GM12878 (cell line): ENCODE results near the gene IL34. TPM values are rescaled to one million over a fixed set of nuclear protein-coding genes. Genes with fewer than 3 reads are reported as not detected.

Source experiments
- ATAC-seq: fragments of 200-7000 bp; cut with Tn5 transposase; 3 replicates; pipeline ENCODE4 v1.9.1; 2020; ENCODE audit warnings: mild to moderate bottlenecking, moderate library complexity
- BruUV-seq: library from RNA; stranded (reverse); fragments of 400-500 nt; replicated peaks from 2 replicates; lab custom pipeline; 2021; lab: Mats Ljungman, UMichigan
- CTCF ChIA-PET: fragments of 300-600 bp; sonication (Branson Sonifier 250); formaldehyde crosslinking; extraction: SDS; loops from one replicate; lab custom pipeline; 2021; ENCODE audit warnings: inconsistent platforms; lab: Yijun Ruan, JAX
- POLR2A ChIA-PET: fragments of 350-600 bp; formaldehyde crosslinking; extraction: SDS; loops from one replicate; lab custom pipeline; 2021; ENCODE audit warnings: inconsistent platforms; lab: Charles Lee
- RAD21 ChIA-PET: fragments of 300-600 bp; sonication (Branson Sonifier 250); formaldehyde crosslinking; loops from one replicate; lab custom pipeline; 2023; ENCODE audit warnings: antibody characterized with exemption; ENCODE audit not compliant: unreplicated experiment; lab: Charles Lee
- SMC1A ChIA-PET: fragments of 300-600 bp; sonication (Branson Sonifier 250); formaldehyde crosslinking; loops from one replicate; lab custom pipeline; 2023; ENCODE audit not compliant: unreplicated experiment, uncharacterized antibody; lab: Charles Lee
- DNase-seq: peaks from one replicate; pipeline ENCODE4 v3.0.0-alpha.2; 2011; ENCODE audit warnings: low read depth, low spot score
- FAIRE-seq: peaks from 3 replicates; lab custom pipeline; 2011; peaks lifted over from hg19 to GRCh38; lab: Jason Lieb, UNC
- H2AFZ ChIP-seq: 2 replicates; pipeline ENCODE4 v1.6.0; 2011; ENCODE audit warnings: low read depth, low read length, control low read depth; ENCODE audit not compliant: control insufficient read depth
- H3K27ac ChIP-seq: 2 replicates; pipeline ENCODE4 v1.5.1; 2011; ENCODE audit warnings: control low read depth; ENCODE audit not compliant: control insufficient read depth, insufficient read depth
- H3K27me3 ChIP-seq, 2 experiments: replicated peaks in 1 of 2; 2 replicates each; pipeline versions ENCODE4 v1.6.0 to v1.6.1; 2011; ENCODE audit warnings: low read length in 1 of 2; ENCODE audit not compliant: control insufficient read depth in 2 of 2, insufficient read depth in 2 of 2
- H3K36me3 ChIP-seq, 2 experiments: 2 replicates each; pipeline ENCODE4 v1.5.1; 2011; ENCODE audit warnings: low read length in 1 of 2; ENCODE audit not compliant: control insufficient read depth in 2 of 2, insufficient read depth in 2 of 2
- H3K4me1 ChIP-seq: 2 replicates; pipeline ENCODE4 v1.6.1; 2011; ENCODE audit warnings: mild to moderate bottlenecking, low read length, moderate library complexity, mixed read lengths; ENCODE audit not compliant: control insufficient read depth, insufficient read depth
- H3K4me2 ChIP-seq: 2 replicates; pipeline ENCODE4 v1.6.0; 2011; ENCODE audit warnings: control low read depth; ENCODE audit not compliant: control insufficient read depth, insufficient read depth
- H3K4me3 ChIP-seq: fragments of 200-600 bp; sonication (generic); 2 replicates; pipeline ENCODE4 v1.5.1; 2016
- H3K79me2 ChIP-seq: 2 replicates; pipeline ENCODE4 v1.6.0; 2011; ENCODE audit warnings: low read length; ENCODE audit not compliant: control insufficient read depth, insufficient read depth
- H3K9ac ChIP-seq: 2 replicates; pipeline ENCODE4 v1.8.0; 2011; ENCODE audit warnings: low read length, control low read depth, mixed read lengths; ENCODE audit not compliant: control insufficient read depth, insufficient read depth
- H3K9me3 ChIP-seq: replicated peaks from 3 replicates; pipeline ENCODE4 v1.5.1; 2011; ENCODE audit warnings: mild to moderate bottlenecking, low read length; ENCODE audit not compliant: control insufficient read depth, insufficient read depth
- H4K20me1 ChIP-seq: 2 replicates; pipeline ENCODE4 v1.6.0; 2011; ENCODE audit not compliant: control insufficient read depth, insufficient read depth
- CBFB ChIP-seq: IDR thresholded peaks from 2 replicates; pipeline ENCODE4 v1.6.1; 2016; ENCODE audit warnings: antibody characterized with exemption, low read depth
- CREM ChIP-seq: IDR thresholded peaks from 2 replicates; pipeline ENCODE4 v1.6.1; 2014; ENCODE audit warnings: antibody characterized with exemption, low read depth
- DPF2 ChIP-seq: fragments of 450-650 bp; IDR thresholded peaks from 2 replicates; pipeline ENCODE4 v1.6.1; 2017; ENCODE audit warnings: mild to moderate bottlenecking
- GABPA ChIP-seq: IDR thresholded peaks from 2 replicates; pipeline ENCODE4 v1.6.1; 2014; ENCODE audit warnings: antibody characterized with exemption, low read depth, mild to moderate bottlenecking, inconsistent platforms
- NFXL1 ChIP-seq: fragments of 450-650 bp; IDR thresholded peaks from 2 replicates; pipeline ENCODE4 v1.6.1; 2017; ENCODE audit warnings: antibody characterized with exemption, mild to moderate bottlenecking, borderline replicate concordance
- POLR2AphosphoS2 ChIP-seq: IDR thresholded peaks from 2 replicates; pipeline ENCODE4 v1.6.1; 2011; ENCODE audit warnings: low read depth, mild to moderate bottlenecking, low read length, improper control_type of control experiment, moderate library complexity
- RAD51 ChIP-seq: fragments of 450-650 bp; IDR thresholded peaks from 2 replicates; pipeline ENCODE4 v1.6.1; 2016; ENCODE audit warnings: moderate library complexity, mild to moderate bottlenecking, inconsistent platforms
- SMAD5 ChIP-seq: IDR thresholded peaks from 2 replicates; pipeline ENCODE4 v1.6.1; 2016; ENCODE audit warnings: antibody characterized with exemption, low read depth
- TBL1XR1 ChIP-seq: IDR thresholded peaks from 2 replicates; pipeline ENCODE4 v1.6.1; 2012; ENCODE audit warnings: low read depth, low read length, improper control_type of control experiment
- WGBS: methylation state at CpG from one replicate; pipeline ENCODE4 v1.1.6; 2016; ENCODE audit warnings: low lambda C conversion rate; ENCODE audit not compliant: insufficient replicate concordance, insufficient coverage; ENCODE audit errors: missing lambda C conversion rate; 5-methylcytosine and 5-hydroxymethylcytosine counted together
- in situ Hi-C: fragments of 300-500 bp; cut with MboI; formaldehyde crosslinking; loops from 9 replicates; pipeline ENCODE4 v1.14.3; 2018; ENCODE audit warnings: mixed read lengths
- intact Hi-C: fragments of 100-400 bp; cut with micrococcal nuclease; formaldehyde crosslinking; loops from one replicate; pipeline ENCODE4 v1.14.2; 2022; ENCODE audit not compliant: unreplicated experiment
- polyA plus RNA-seq, 11 experiments: library from polyadenylated mRNA; depleted of rRNA in 4 of 11; unstranded in 6 of 11; stranded (reverse) in 5 of 11; fragments of >200 nt; fragmentation: Nextera tagmentation in 4 of 11; fragmentation: Illumina TruSeq in 1 of 11; extraction: Ambion mirVana in 4 of 11; extraction: Trizol in 1 of 11; gene quantifications; 1 replicate in 1 of 11; 2 replicates in 10 of 11; pipeline versions ENCODE4 v1.2.1 to v1.2.3, GENCODE V29; 2011 to 2016; ENCODE audit warnings: inconsistent platforms in 2 of 11, missing spikeins in 2 of 11, low read depth in 1 of 11
- total RNA-seq, 4 experiments: library from RNA; depleted of rRNA in 3 of 4; stranded (reverse); fragments of >200 nt in 3 of 4; fragmentation: Illumina TruSeq in 1 of 4; extraction: Trizol in 1 of 4; gene quantifications; 2 replicates each; pipeline versions ENCODE4 v1.2.1 to v1.2.3, GENCODE V29; 2013 to 2021
- TF ChIP-seq, protein P1 (sequence below): IDR thresholded peaks from 2 replicates; pipeline ENCODE4 v1.6.1; 2011; ENCODE audit warnings: low read depth, mild to moderate bottlenecking, low read length, moderate library complexity, borderline replicate concordance; ENCODE audit errors: extremely low read depth
- TF ChIP-seq, protein P2 (sequence below): fragments of 450-650 bp; IDR thresholded peaks from 2 replicates; pipeline ENCODE4 v1.6.1; 2017; ENCODE audit warnings: mild to moderate bottlenecking, low read depth, inconsistent platforms; ENCODE audit not compliant: poor library complexity, severe bottlenecking

Gene IL34
- total and polyA plus RNA-seq, 10 of the 15 experiments (the other 5 are each of a cell fraction or from before 2014, with no cell fraction given): 0.27 to 0.40 TPM; not detected in 8

DNA sequence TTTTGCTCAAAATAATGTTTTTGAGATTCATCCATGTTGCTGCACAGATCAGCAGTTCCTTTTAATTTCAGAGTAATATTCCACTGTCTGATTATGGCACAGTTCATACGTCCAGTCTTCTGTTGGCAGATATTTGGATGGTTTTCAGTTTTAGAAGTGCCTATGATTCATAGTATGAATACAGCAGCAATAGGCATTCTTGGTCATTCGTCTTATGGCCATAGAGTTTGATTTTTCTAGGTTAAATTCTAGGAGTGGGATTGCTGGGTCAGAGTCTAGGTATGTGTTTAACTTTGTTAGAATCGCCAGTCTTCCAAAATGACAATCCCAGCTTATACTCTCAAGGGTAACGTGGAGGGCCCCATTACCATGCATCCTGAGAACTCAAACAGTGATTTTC lies 11.5 kb upstream of the IL34 start:
- Histone ChIP-seq H3K36me3 (no peaks in the 10 kb centered on the region), H3K4me2 (no peak overlapping the region), H3K4me1 (no peaks in the 10 kb centered on the region)
- no peak for FAIRE-seq
- no peak for DNase-seq
- POLR2A ChIA-PET: interaction anchor here (0.6 kb wide), 1 partner anchor 913 kb away, joined by 4 read pairs; no protein-coding TSS in a partner anchor
- TF ChIP-seq DPF2: no peak
- no peak for TF ChIP-seq SMAD5
- TF ChIP-seq RAD51: no peak
- no peak for TF ChIP-seq POLR2AphosphoS2
- TF ChIP-seq, protein P1, sequence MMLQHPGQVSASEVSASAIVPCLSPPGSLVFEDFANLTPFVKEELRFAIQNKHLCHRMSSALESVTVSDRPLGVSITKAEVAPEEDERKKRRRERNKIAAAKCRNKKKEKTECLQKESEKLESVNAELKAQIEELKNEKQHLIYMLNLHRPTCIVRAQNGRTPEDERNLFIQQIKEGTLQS: no peak
- TF ChIP-seq TBL1XR1: no peak
- TF ChIP-seq CREM: no peak
- TF ChIP-seq GABPA: no peak
- no peak for TF ChIP-seq NFXL1
- TF ChIP-seq CBFB: no peak
- TF ChIP-seq, protein P2, sequence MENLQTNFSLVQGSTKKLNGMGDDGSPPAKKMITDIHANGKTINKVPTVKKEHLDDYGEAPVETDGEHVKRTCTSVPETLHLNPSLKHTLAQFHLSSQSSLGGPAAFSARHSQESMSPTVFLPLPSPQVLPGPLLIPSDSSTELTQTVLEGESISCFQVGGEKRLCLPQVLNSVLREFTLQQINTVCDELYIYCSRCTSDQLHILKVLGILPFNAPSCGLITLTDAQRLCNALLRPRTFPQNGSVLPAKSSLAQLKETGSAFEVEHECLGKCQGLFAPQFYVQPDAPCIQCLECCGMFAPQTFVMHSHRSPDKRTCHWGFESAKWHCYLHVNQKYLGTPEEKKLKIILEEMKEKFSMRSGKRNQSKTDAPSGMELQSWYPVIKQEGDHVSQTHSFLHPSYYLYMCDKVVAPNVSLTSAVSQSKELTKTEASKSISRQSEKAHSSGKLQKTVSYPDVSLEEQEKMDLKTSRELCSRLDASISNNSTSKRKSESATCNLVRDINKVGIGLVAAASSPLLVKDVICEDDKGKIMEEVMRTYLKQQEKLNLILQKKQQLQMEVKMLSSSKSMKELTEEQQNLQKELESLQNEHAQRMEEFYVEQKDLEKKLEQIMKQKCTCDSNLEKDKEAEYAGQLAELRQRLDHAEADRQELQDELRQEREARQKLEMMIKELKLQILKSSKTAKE: no peak
- TF ChIP-seq, all 136 proteins: peak for 0
- ChIA-PET RAD21 (no interaction called here), CTCF (interaction anchor here (0.7 to 1.4 kb wide), 3 partner anchors 33 to 136 kb away, joined by 3 read pairs; no protein-coding TSS in a partner anchor), SMC1A (interaction anchor here (1.6 kb wide), 1 partner anchor 18 kb away, joined by 7 read pairs; no protein-coding TSS in a partner anchor)
- no peaks in the 10 kb centered on the region for H3K9me3 ChIP-seq
- in situ Hi-C loops (no loop called here), intact Hi-C loops (no loop called here)
- no peaks in the 10 kb centered on the region for H4K20me1 ChIP-seq
- H3K27me3 ChIP-seq: no peaks in the 10 kb centered on the region
- H2AFZ ChIP-seq: no peak overlapping the region
- ATAC-seq: no peak
- BruUV-seq: no TSS peak
- no peaks in the 10 kb centered on the region for H3K79me2 ChIP-seq
- 36% methylated on average over 4 of the region's 4 CpGs for WGBS
- no peak overlapping the region for H3K9ac ChIP-seq
- H3K4me3 ChIP-seq: no peak overlapping the region
- H3K27ac ChIP-seq: no peak overlapping the region
